Measurements from ENCODE around the gene CRLF1. TPM values are rescaled to one million over a fixed set of nuclear protein-coding genes. Genes with fewer than 3 reads are reported as not detected.
A peak's percentile ranks its signal among the peaks of the same experiment; 100 is the strongest.

CRLF1 gene
- polyA plus RNA-seq, 3 donors, result 0.19 TPM; not detected in 2

- H3K27me3 ChIP-seq (ENCODE audit: control insufficient read depth in 2 of 2, insufficient read depth in 2 of 2, low read length in 2 of 2), result peaks cover 80 to 89% of the 10 kb centered on the region in 2 donors
- H3K9me3 ChIP-seq (replicated peaks in 1 of 2; ENCODE audit: control insufficient read depth in 1 of 2, insufficient read depth in 1 of 2, low read length in 2 of 2), result peaks cover 0 to 47% of the 10 kb centered on the region in 2 donors
- H3K79me2 ChIP-seq (ENCODE audit: insufficient read depth, low read length), result no peaks in the 10 kb centered on the region
- H3K4me3 Mint-ChIP-seq, result peak overlapping the region in 1 of 2 donors; percentile 68
- no peaks in the 10 kb centered on the region for H4K20me1 ChIP-seq (ENCODE audit: insufficient read depth, low read length)
- TF ChIP-seq CTCF (IDR thresholded peaks at IDR 0.05), result no peak
- H3K4me1 ChIP-seq (ENCODE audit: control insufficient read depth in 1 of 2, insufficient read depth in 2 of 2, low read length in 2 of 2), result peaks cover 0 to 2% of the 10 kb centered on the region in 2 donors
- DNase-seq, result no peak
- no peak overlapping the region for H3K9ac ChIP-seq (ENCODE audit: insufficient read depth, low read length, poor library complexity, severe bottlenecking)
- intact Hi-C loops (cut with micrococcal nuclease), result no loop called here
- no peak overlapping the region for H3K27ac ChIP-seq (ENCODE audit: low read depth in 1 of 2, low read length in 2 of 2)
- no peaks in the 10 kb centered on the region for H3K36me3 ChIP-seq (replicated peaks in 1 of 2; ENCODE audit: control insufficient read depth in 1 of 2, insufficient read depth in 2 of 2, low read length in 2 of 2)
- 2% methylated on average over 46 of the region's 68 CpGs for WGBS (ENCODE audit: insufficient coverage)
- peaks cover 76 to 93% (median 80%) of the 10 kb centered on the region in 3 donors for H3K27me3 Mint-ChIP-seq (ENCODE audit: low read depth in 3 of 3)
- H2AFZ ChIP-seq (ENCODE audit: insufficient read depth, low read depth, low read length, poor library complexity, severe bottlenecking), result no peak overlapping the region
- peaks cover 0 to 36% (median 11%) of the 10 kb centered on the region in 7 donors for H3K9me3 Mint-ChIP-seq
- H3K27ac Mint-ChIP-seq, result no peak overlapping the region
- peaks cover 3 to 9% of the 10 kb centered on the region in 2 donors for H3K36me3 Mint-ChIP-seq
- no peak overlapping the region for H3K4me3 ChIP-seq (replicated peaks in 1 of 3; ENCODE audit: low read depth in 2 of 3, low read length in 3 of 3)
- peaks cover 8% of the 10 kb centered on the region for H3K4me1 Mint-ChIP-seq
- H3K4me2 ChIP-seq (replicated peaks; ENCODE audit: extremely low read depth, low read length, poor library complexity, severe bottlenecking), result no peak overlapping the region
Measured at GRCh38 chr19:18607226-18608101, 865 bp upstream of the CRLF1 start.

- Histone ChIP-seq H3K4me1 (ENCODE audit: control insufficient read depth in 1 of 2, insufficient read depth in 2 of 2, low read length in 2 of 2) (no peaks in the 10 kb centered on the region), H3K27ac (ENCODE audit: low read depth in 1 of 2, low read length in 2 of 2) (no peak overlapping the region), H3K9ac (ENCODE audit: insufficient read depth, low read length, poor library complexity, severe bottlenecking) (no peak overlapping the region), H2AFZ (ENCODE audit: insufficient read depth, low read depth, low read length, poor library complexity, severe bottlenecking) (no peak overlapping the region), H4K20me1 (ENCODE audit: insufficient read depth, low read length) (no peaks in the 10 kb centered on the region), H3K79me2 (ENCODE audit: insufficient read depth, low read length) (no peaks in the 10 kb centered on the region), H3K4me2 (replicated peaks; ENCODE audit: extremely low read depth, low read length, poor library complexity, severe bottlenecking) (no peak overlapping the region), H3K36me3 (replicated peaks in 1 of 2; ENCODE audit: control insufficient read depth in 1 of 2, insufficient read depth in 2 of 2, low read length in 2 of 2) (no peaks in the 10 kb centered on the region), H3K4me3 (replicated peaks in 1 of 3; ENCODE audit: low read depth in 2 of 3, low read length in 3 of 3) (no peak overlapping the region), H3K9me3 (replicated peaks in 1 of 2; ENCODE audit: control insufficient read depth in 1 of 2, insufficient read depth in 1 of 2, low read length in 2 of 2) (peaks cover 0 to 42% of the 10 kb centered on the region in 2 donors), H3K27me3 (ENCODE audit: control insufficient read depth in 2 of 2, insufficient read depth in 2 of 2, low read length in 2 of 2) (peaks cover 68 to 87% of the 10 kb centered on the region in 2 donors)
- no peak for DNase-seq
- TF ChIP-seq CTCF (IDR thresholded peaks at IDR 0.05), result no peak
- H3K9me3 Mint-ChIP-seq, result peaks cover 0 to 30% (median 10%) of the 10 kb centered on the region in 7 donors
- H3K4me1 Mint-ChIP-seq, result peaks cover 2% of the 10 kb centered on the region
- H3K27ac Mint-ChIP-seq, result no peak overlapping the region
- 4% methylated on average over 60 of the region's 65 CpGs for WGBS (ENCODE audit: insufficient coverage)
- H3K4me3 Mint-ChIP-seq, result peak overlapping the region in 1 of 2 donors; percentile 88
- peaks cover 77 to 94% (median 80%) of the 10 kb centered on the region in 3 donors for H3K27me3 Mint-ChIP-seq (ENCODE audit: low read depth in 3 of 3)
- intact Hi-C loops (cut with micrococcal nuclease), result no loop called here
- H3K36me3 Mint-ChIP-seq, result peaks cover 0 to 6% of the 10 kb centered on the region in 2 donors
Measured at GRCh38 chr19:18605546-18606280, 886 bp downstream of the CRLF1 start.

All from CD14-positive monocyte (primary cell).